HCT116 (cell line): ENCODE data around the gene HAP1. TPM values are rescaled to one million over a fixed set of nuclear protein-coding genes. Genes with fewer than 3 reads are reported as not detected.

Source experiments
- ATAC-seq: fragments of 200-7000 bp; cut with Tn5 transposase; 2 replicates; pipeline ENCODE4 v1.9.1; 2020; ENCODE audit warnings: mild to moderate bottlenecking, moderate library complexity
- BruUV-seq: library from RNA; stranded (reverse); fragments of 400-500 nt; replicated peaks from 2 replicates; lab custom pipeline; 2021; lab: Mats Ljungman, UMichigan
- CTCF ChIA-PET: fragments of 300-600 bp; sonication (Branson Sonifier 250); formaldehyde crosslinking; loops from one replicate; lab custom pipeline; 2021; ENCODE audit warnings: antibody characterized with exemption; lab: Charles Lee
- POLR2A ChIA-PET: fragments of 300-600, 350-600 bp; sonication (Branson Sonifier 250); formaldehyde crosslinking; loops from one replicate; lab custom pipeline; 2021; ENCODE audit warnings: antibody characterized with exemption; lab: Charles Lee
- RAD21 ChIA-PET, 2 experiments: fragments of 300-600 bp; sonication (Branson Sonifier 250); formaldehyde crosslinking; loops; one replicate each; lab custom pipeline; 2023; ENCODE audit warnings: low total read pairs in 2 of 2; ENCODE audit not compliant: uncharacterized antibody in 2 of 2, unreplicated experiment in 2 of 2, low non-redundant PET in 1 of 2; lab: Charles Lee
- DNase-seq: peaks from one replicate; pipeline ENCODE4 v3.0.0-alpha.2; 2010; ENCODE audit warnings: low read depth, low spot score
- H2AFZ ChIP-seq: fragments of 200-600 bp; shearing (Covaris generic), sonication (generic); 2 replicates; pipeline ENCODE4 v1.6.1; 2017; ENCODE audit warnings: low read depth, mixed run types, mixed read lengths, antibody characterized with exemption, low read length; ENCODE audit not compliant: poor library complexity, severe bottlenecking
- H3K27ac ChIP-seq: 2 replicates; pipeline ENCODE4 v1.5.1; 2012; ENCODE audit warnings: low read depth, low read length
- H3K27me3 ChIP-seq: fragments of 200-600 bp; sonication (generic); 2 replicates; pipeline ENCODE4 v1.6.1; 2016; ENCODE audit warnings: mixed run types, low read length, mixed read lengths; ENCODE audit not compliant: insufficient read depth
- H3K36me3 ChIP-seq, 2 experiments: fragments of 200-500 bp in 1 of 2; fragments of 200-600 bp in 1 of 2; sonication (Bioruptor generic) in 1 of 2; sonication (generic) in 1 of 2; 2 replicates each; pipeline versions ENCODE4 v1.5.1 to v1.6.1; 2014 to 2016; ENCODE audit warnings: low read length in 2 of 2, inconsistent platforms in 1 of 2, mixed read lengths in 1 of 2, mixed run types in 1 of 2; ENCODE audit not compliant: insufficient read depth in 2 of 2, control insufficient read depth in 1 of 2
- H3K4me1 ChIP-seq, 2 experiments: fragments of 200-600 bp in 1 of 2; sonication (generic) in 1 of 2; 2 replicates each; pipeline versions ENCODE4 v1.5.1 to v1.6.1; 2012 to 2017; ENCODE audit warnings: low read length in 2 of 2, inconsistent platforms in 1 of 2, mild to moderate bottlenecking in 1 of 2, mixed read lengths in 1 of 2, mixed run types in 1 of 2, moderate library complexity in 1 of 2; ENCODE audit not compliant: insufficient read depth in 2 of 2, control insufficient read depth in 1 of 2
- H3K4me2 ChIP-seq: fragments of 200-600 bp; sonication (generic); 2 replicates; pipeline ENCODE4 v1.6.1; 2017; ENCODE audit warnings: mixed run types, low read length, mixed read lengths
- H3K4me3 ChIP-seq, 2 experiments: fragments of 200-600 bp in 1 of 2; sonication (generic) in 1 of 2; replicated peaks in 1 of 2; 2 replicates each; pipeline ENCODE4 v1.5.1; 2011 to 2016; ENCODE audit warnings: low read length in 2 of 2, control low read depth in 1 of 2, low read depth in 1 of 2, mild to moderate bottlenecking in 1 of 2, mixed read lengths in 1 of 2, mixed run types in 1 of 2
- H3K79me2 ChIP-seq: fragments of 200-600 bp; sonication (generic); 2 replicates; pipeline ENCODE4 v1.6.1; 2017; ENCODE audit warnings: mild to moderate bottlenecking, mixed run types, low read length, moderate library complexity, mixed read lengths; ENCODE audit not compliant: insufficient read depth
- H3K9ac ChIP-seq: fragments of 200-600 bp; sonication (generic); 2 replicates; pipeline ENCODE4 v1.6.1; 2016; ENCODE audit warnings: low read length, mixed read lengths
- H3K9me2 ChIP-seq: fragments of 200-600 bp; sonication (generic), shearing (Covaris generic); 2 replicates; pipeline ENCODE4 v1.6.1; 2017; ENCODE audit warnings: mixed run types, mild to moderate bottlenecking, moderate library complexity; ENCODE audit not compliant: insufficient read depth
- H3K9me3 ChIP-seq, 2 experiments: fragments of 200-500 bp in 1 of 2; fragments of 200-600 bp in 1 of 2; sonication (Bioruptor generic) in 1 of 2; sonication (generic) in 1 of 2; 2 replicates each; pipeline ENCODE4 v1.6.1; 2014 to 2017; ENCODE audit warnings: low read length in 2 of 2, mixed read lengths in 2 of 2, inconsistent platforms in 1 of 2, low read depth in 1 of 2, mild to moderate bottlenecking in 1 of 2, mixed run types in 1 of 2, moderate library complexity in 1 of 2; ENCODE audit not compliant: control insufficient read depth in 1 of 2, insufficient read depth in 1 of 2
- H4K20me1 ChIP-seq: fragments of 200-600 bp; sonication (generic), shearing (Covaris generic); 2 replicates; pipeline ENCODE4 v1.6.1; 2017; ENCODE audit warnings: mixed run types, mild to moderate bottlenecking, moderate library complexity; ENCODE audit not compliant: insufficient read depth
- CEBPB ChIP-seq: IDR thresholded peaks from 2 replicates; pipeline ENCODE4 v1.6.1; 2012; ENCODE audit warnings: low read depth
- ELF1 ChIP-seq: IDR thresholded peaks from 2 replicates; pipeline ENCODE4 v1.6.1; 2012; ENCODE audit warnings: low read depth, borderline replicate concordance
- POLR2AphosphoS5 ChIP-seq: IDR thresholded peaks from 2 replicates; pipeline ENCODE4 v1.6.1; 2011; ENCODE audit warnings: mild to moderate bottlenecking, low read depth, low read length, moderate library complexity
- RAD21 ChIP-seq: IDR thresholded peaks from 2 replicates; pipeline ENCODE4 v1.6.1; 2012; ENCODE audit warnings: low read depth, mild to moderate bottlenecking
- SIN3A ChIP-seq: IDR thresholded peaks from 2 replicates; pipeline ENCODE4 v1.6.1; 2012; ENCODE audit warnings: low read depth
- TCF7L2 ChIP-seq: IDR thresholded peaks from 2 replicates; pipeline ENCODE4 v1.7.0; 2011; ENCODE audit warnings: borderline replicate concordance, inconsistent platforms; ENCODE audit not compliant: insufficient read depth, insufficient read length; ENCODE audit errors: extremely low read depth
- YY1 ChIP-seq: IDR thresholded peaks from 2 replicates; pipeline ENCODE4 v1.6.1; 2011; ENCODE audit warnings: low read length, low read depth, moderate library complexity, mild to moderate bottlenecking; ENCODE audit not compliant: insufficient replicate concordance; ENCODE audit errors: extremely low read depth
- ZFX ChIP-seq: fragments of 450-650 bp; IDR thresholded peaks from 2 replicates; pipeline ENCODE4 v1.6.1; 2017
- ZNF274 ChIP-seq: fragments of 200-500 bp; sonication (Bioruptor generic); IDR thresholded peaks from 2 replicates; pipeline ENCODE4 v1.6.1; 2014; ENCODE audit warnings: mild to moderate bottlenecking, low read depth, low read length, inconsistent platforms
- intact Hi-C: fragments of 100-400 bp; cut with micrococcal nuclease; formaldehyde crosslinking; loops from 2 replicates; pipeline ENCODE4 v1.10.0; 2022
- total RNA-seq: library from RNA; stranded (reverse); gene quantifications from one replicate; pipeline ENCODE4 v1.2.1, GENCODE V29; 2021; ENCODE audit not compliant: unreplicated experiment
- TF ChIP-seq, protein P1 (sequence below): IDR thresholded peaks from 2 replicates; pipeline ENCODE4 v1.6.1; 2012; ENCODE audit warnings: low read depth
- TF ChIP-seq, protein P2 (sequence below): IDR thresholded peaks from 2 replicates; pipeline ENCODE4 v1.6.1; 2012

The HAP1 gene
- total RNA-seq, 1 experiment from 2014 or later: 3.4 TPM

DNA sequence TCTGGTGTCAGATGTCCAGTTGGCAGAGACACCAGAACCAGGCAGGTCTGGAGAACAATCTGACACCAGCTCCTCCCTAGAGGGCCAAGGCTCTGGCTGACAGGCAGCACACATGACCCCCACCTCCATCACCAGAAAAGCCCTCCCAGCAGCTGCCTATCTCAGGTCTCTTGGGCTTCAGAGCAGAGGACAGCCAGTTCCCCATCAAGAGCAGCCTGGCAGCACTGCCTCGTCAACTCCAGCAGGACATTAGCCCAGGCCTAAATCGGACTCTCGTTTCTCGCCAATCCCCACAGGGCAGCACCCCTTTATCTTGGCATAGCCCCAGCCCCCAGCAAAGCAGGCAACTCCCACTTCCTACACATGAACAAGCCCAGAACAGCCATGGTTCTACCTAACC, 47.7 kb upstream of the HAP1 start:
- Histone ChIP-seq H3K79me2 (peaks cover 80% of the 10 kb centered on the region), H3K27me3 (no peaks in the 10 kb centered on the region), H3K9ac (no peak overlapping the region), H3K36me3 (no peaks in the 10 kb centered on the region), H3K27ac (peak overlapping the region; percentile 7; the same call in 1 of the 2 replicates), H3K4me3 (no peak overlapping the region), H2AFZ (no peak overlapping the region), H3K9me3 (no peaks in the 10 kb centered on the region), H3K4me1 (peaks cover 55 to 85% of the 10 kb centered on the region in 2 experiments), H4K20me1 (no peaks in the 10 kb centered on the region), H3K9me2 (no peaks in the 10 kb centered on the region), H3K4me2 (no peak overlapping the region)
- ATAC-seq (no peak), DNase-seq (no peak)
- ChIA-PET CTCF (interaction anchor here (0.7 kb wide), 1 partner anchor 30 kb away, joined by 3 read pairs; the partner anchor contains the start of gene P3H4), POLR2A (no interaction called here), RAD21 (no interaction called here)
- TF ChIP-seq, protein P1, sequence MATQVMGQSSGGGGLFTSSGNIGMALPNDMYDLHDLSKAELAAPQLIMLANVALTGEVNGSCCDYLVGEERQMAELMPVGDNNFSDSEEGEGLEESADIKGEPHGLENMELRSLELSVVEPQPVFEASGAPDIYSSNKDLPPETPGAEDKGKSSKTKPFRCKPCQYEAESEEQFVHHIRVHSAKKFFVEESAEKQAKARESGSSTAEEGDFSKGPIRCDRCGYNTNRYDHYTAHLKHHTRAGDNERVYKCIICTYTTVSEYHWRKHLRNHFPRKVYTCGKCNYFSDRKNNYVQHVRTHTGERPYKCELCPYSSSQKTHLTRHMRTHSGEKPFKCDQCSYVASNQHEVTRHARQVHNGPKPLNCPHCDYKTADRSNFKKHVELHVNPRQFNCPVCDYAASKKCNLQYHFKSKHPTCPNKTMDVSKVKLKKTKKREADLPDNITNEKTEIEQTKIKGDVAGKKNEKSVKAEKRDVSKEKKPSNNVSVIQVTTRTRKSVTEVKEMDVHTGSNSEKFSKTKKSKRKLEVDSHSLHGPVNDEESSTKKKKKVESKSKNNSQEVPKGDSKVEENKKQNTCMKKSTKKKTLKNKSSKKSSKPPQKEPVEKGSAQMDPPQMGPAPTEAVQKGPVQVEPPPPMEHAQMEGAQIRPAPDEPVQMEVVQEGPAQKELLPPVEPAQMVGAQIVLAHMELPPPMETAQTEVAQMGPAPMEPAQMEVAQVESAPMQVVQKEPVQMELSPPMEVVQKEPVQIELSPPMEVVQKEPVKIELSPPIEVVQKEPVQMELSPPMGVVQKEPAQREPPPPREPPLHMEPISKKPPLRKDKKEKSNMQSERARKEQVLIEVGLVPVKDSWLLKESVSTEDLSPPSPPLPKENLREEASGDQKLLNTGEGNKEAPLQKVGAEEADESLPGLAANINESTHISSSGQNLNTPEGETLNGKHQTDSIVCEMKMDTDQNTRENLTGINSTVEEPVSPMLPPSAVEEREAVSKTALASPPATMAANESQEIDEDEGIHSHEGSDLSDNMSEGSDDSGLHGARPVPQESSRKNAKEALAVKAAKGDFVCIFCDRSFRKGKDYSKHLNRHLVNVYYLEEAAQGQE: no peak
- TF ChIP-seq POLR2AphosphoS5: no peak
- no peak for TF ChIP-seq ZFX
- TF ChIP-seq SIN3A: no peak
- no peak for TF ChIP-seq ELF1
- no peak for TF ChIP-seq CEBPB
- TF ChIP-seq ZNF274: no peak
- TF ChIP-seq RAD21: no peak
- TF ChIP-seq, protein P2, sequence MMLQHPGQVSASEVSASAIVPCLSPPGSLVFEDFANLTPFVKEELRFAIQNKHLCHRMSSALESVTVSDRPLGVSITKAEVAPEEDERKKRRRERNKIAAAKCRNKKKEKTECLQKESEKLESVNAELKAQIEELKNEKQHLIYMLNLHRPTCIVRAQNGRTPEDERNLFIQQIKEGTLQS: no peak
- no peak for TF ChIP-seq YY1
- TF ChIP-seq TCF7L2: no peak
- BruUV-seq: no TSS peak
- intact Hi-C loops: no loop called here
